DOHH2 (cell line): ENCODE data around the gene TRAF3.
"Not testable (repeated sequence)": the region's sequence is repeated elsewhere in the genome, so short reads cannot be mapped to it uniquely, and the experiment has no call there.

Experiments used
- CTCF ChIP-seq: fragments of 200-600 bp; sonication (generic); IDR thresholded peaks from one replicate; pipeline ENCODE4 v1.5.1; 2014; ENCODE audit warnings: antibody characterized with exemption, mild to moderate bottlenecking, low read depth, low read length; ENCODE audit not compliant: poor library complexity, severe bottlenecking
- EZH2phosphoT487 ChIP-seq: fragments of 200-600 bp; sonication (generic); IDR thresholded peaks from 2 replicates; pipeline ENCODE4 v1.6.1; 2017; ENCODE audit warnings: borderline replicate concordance, mild to moderate bottlenecking, antibody characterized with exemption, low read length, moderate library complexity, mixed read lengths

GRCh38 chr14:102837120-102837519 is 59.9 kb downstream of the TRAF3 start:
- TF ChIP-seq CTCF, EZH2phosphoT487: not testable (repeated sequence)
